Caco-2 (cell line): Measurements from ENCODE around the gene GPR183. TPM values are rescaled to one million over a fixed set of nuclear protein-coding genes. Genes with fewer than 3 reads are reported as not detected.

ENCODE experiments used
- BruUV-seq: library from RNA; stranded (reverse); fragments of 400-500 nt; replicated peaks from 2 replicates; lab custom pipeline; 2021; lab: Mats Ljungman, UMichigan
- CTCF ChIA-PET: fragments of 300-600 bp; sonication (Branson Sonifier 250); formaldehyde crosslinking; loops from one replicate; lab custom pipeline; 2022; ENCODE audit warnings: antibody characterized with exemption; lab: Charles Lee
- POLR2A ChIA-PET: fragments of 300-600 bp; sonication (Branson Sonifier 250); formaldehyde crosslinking; loops from one replicate; lab custom pipeline; 2022; ENCODE audit warnings: antibody characterized with exemption; lab: Charles Lee
- DNase-seq, 2 experiments: peaks; one replicate each; pipeline versions ENCODE4 v3.0.0 to v3.0.0-alpha.2; 2020 to 2022
- H3K27me3 ChIP-seq: replicated peaks from 2 replicates; pipeline ENCODE4 v1.6.0; 2011; ENCODE audit warnings: low read length; ENCODE audit not compliant: control insufficient read depth, insufficient read depth
- H3K36me3 ChIP-seq: 2 replicates; pipeline ENCODE4 v1.5.1; 2011; ENCODE audit warnings: low read length; ENCODE audit not compliant: control insufficient read depth, insufficient read depth
- H3K4me1 ChIP-seq: fragments of 250-450 bp; sonication (Bioruptor Pico); 2 replicates; pipeline ENCODE4 v1.5.1; 2020; ENCODE audit warnings: mild to moderate bottlenecking
- H3K4me3 ChIP-seq: 2 replicates; pipeline ENCODE4 v1.5.1; 2011; ENCODE audit warnings: low read depth, mild to moderate bottlenecking, control low read depth, low read length
- H3K9me3 ChIP-seq: fragments of 250-450 bp; sonication (Bioruptor Pico); 2 replicates; pipeline ENCODE4 v1.5.1; 2020; ENCODE audit warnings: mild to moderate bottlenecking, moderate library complexity
- H3K27ac Mint-ChIP-seq: one replicate; pipeline ENCODE4 v1.8.0; 2022; ENCODE audit warnings: mixed read lengths; ENCODE audit not compliant: unreplicated experiment
- H3K27me3 Mint-ChIP-seq: one replicate; pipeline ENCODE4 v1.8.0; 2022; ENCODE audit warnings: mixed read lengths; ENCODE audit not compliant: insufficient read depth, unreplicated experiment
- H3K36me3 Mint-ChIP-seq: one replicate; pipeline ENCODE4 v1.8.0; 2022; ENCODE audit warnings: mild to moderate bottlenecking, mixed read lengths; ENCODE audit not compliant: insufficient read depth, unreplicated experiment
- H3K4me1 Mint-ChIP-seq: one replicate; pipeline ENCODE4 v1.8.0; 2022; ENCODE audit warnings: low read depth, mixed read lengths; ENCODE audit not compliant: unreplicated experiment
- H3K4me3 Mint-ChIP-seq: one replicate; pipeline ENCODE4 v1.8.0; 2022; ENCODE audit warnings: mild to moderate bottlenecking, moderate library complexity, mixed read lengths; ENCODE audit not compliant: unreplicated experiment
- H3K9me3 Mint-ChIP-seq: one replicate; pipeline ENCODE4 v1.8.0; 2022; ENCODE audit warnings: mixed read lengths; ENCODE audit not compliant: unreplicated experiment
- intact Hi-C: fragments of 100-400 bp; cut with micrococcal nuclease; formaldehyde crosslinking; loops from one replicate; pipeline ENCODE4 v1.10.0; 2022; ENCODE audit not compliant: unreplicated experiment
- total RNA-seq: library from RNA; stranded (reverse); gene quantifications from 2 replicates; pipeline ENCODE4 v1.2.3, GENCODE V29; 2022
- TF ChIP-seq, protein P1 (sequence below), 2 experiments: fragments of 200-600 bp in 1 of 2; IDR thresholded peaks; 1 replicate in 1 of 2; 2 replicates in 1 of 2; pipeline versions ENCODE4 v1.5.1 to v1.8.0; 2011 to 2022; ENCODE audit warnings: antibody characterized with exemption in 1 of 2, control low read depth in 1 of 2, inconsistent platforms in 1 of 2, low read depth in 1 of 2, low read length in 1 of 2, mild to moderate bottlenecking in 1 of 2, moderate library complexity in 1 of 2; ENCODE audit not compliant: insufficient read depth in 1 of 2, severe bottlenecking in 1 of 2, unreplicated experiment in 1 of 2

GPR183 gene
- total RNA-seq, 1 experiment from 2014 or later, result not detected

DNA sequence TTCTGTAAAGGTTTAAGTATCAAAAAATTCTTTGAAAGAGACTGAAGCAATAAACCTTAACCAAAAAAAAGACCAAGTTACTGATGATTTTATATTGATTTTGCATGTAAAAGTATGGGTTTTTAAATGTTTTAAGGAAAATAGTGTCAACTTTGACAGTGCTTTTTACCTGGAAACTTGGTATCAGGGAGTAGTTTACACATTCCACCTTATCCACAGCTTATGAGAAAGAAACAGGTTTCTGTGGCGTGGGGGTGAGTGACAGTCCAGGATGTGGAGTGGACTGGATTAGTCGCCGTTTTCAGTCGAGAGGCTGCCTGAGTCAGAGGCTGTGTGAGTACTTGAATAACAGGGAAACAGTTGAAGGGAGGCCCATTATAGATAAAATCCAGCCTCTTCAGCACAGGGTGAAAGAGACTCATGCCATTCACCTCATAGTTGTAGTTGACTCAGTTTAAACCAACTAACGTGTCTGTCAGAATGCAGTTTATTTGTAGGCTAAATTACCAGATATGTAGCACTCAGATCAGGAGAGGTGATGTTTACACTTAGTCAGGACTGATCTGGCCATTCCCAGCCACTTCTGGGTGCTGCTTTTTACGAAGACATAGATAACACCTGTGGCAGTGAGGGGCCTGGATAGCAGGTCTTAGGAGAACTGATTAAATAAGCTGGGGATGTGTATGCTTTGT, 595 bp upstream of the GPR183 start:
- H3K27ac Mint-ChIP-seq, result no peak overlapping the region
- POLR2A ChIA-PET, result no interaction called here
- TF ChIP-seq, protein P1, sequence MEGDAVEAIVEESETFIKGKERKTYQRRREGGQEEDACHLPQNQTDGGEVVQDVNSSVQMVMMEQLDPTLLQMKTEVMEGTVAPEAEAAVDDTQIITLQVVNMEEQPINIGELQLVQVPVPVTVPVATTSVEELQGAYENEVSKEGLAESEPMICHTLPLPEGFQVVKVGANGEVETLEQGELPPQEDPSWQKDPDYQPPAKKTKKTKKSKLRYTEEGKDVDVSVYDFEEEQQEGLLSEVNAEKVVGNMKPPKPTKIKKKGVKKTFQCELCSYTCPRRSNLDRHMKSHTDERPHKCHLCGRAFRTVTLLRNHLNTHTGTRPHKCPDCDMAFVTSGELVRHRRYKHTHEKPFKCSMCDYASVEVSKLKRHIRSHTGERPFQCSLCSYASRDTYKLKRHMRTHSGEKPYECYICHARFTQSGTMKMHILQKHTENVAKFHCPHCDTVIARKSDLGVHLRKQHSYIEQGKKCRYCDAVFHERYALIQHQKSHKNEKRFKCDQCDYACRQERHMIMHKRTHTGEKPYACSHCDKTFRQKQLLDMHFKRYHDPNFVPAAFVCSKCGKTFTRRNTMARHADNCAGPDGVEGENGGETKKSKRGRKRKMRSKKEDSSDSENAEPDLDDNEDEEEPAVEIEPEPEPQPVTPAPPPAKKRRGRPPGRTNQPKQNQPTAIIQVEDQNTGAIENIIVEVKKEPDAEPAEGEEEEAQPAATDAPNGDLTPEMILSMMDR (IDR thresholded peaks at IDR 0.05; ENCODE audit: insufficient read depth in 1 of 2, low read depth in 1 of 2, low read length in 1 of 2, severe bottlenecking in 1 of 2, unreplicated experiment in 1 of 2), result no peak

DNA sequence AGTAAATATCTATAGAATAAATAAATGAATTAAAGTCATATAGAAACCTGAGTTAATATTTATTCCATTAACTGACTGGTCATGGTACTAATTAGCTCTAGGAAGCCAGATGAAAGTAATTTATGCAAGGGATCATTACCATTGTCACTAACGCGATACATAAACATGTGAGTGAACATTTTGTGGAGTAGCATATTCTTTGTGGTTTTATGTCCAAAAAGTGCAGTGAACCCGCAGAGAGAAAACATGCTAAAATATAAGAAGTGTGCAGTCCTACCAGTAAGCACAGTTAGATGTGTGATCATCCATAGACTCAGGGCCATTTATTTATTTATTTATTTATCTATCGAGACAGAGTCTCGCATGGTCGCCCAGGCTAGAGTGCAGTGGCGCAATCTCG, 1.6 kb downstream of the GPR183 start:
- TF ChIP-seq, protein P1 (IDR thresholded peaks at IDR 0.05; ENCODE audit: insufficient read depth in 1 of 2, low read depth in 1 of 2, low read length in 1 of 2, severe bottlenecking in 1 of 2, unreplicated experiment in 1 of 2), result no peak
- no peak for DNase-seq
- Histone ChIP-seq H3K27me3 (no peaks in the 10 kb centered on the region), H3K9me3 (no peaks in the 10 kb centered on the region), H3K36me3 (no peaks in the 10 kb centered on the region; the same call in 1 of the 2 replicates), H3K4me1 (no peaks in the 10 kb centered on the region), H3K4me3 (no peak overlapping the region)
- no peaks in the 10 kb centered on the region for H3K27me3 Mint-ChIP-seq
- ChIA-PET CTCF (no interaction called here), POLR2A (no interaction called here)
- peaks cover 7% of the 10 kb centered on the region for H3K4me1 Mint-ChIP-seq
- H3K9me3 Mint-ChIP-seq, result no peaks in the 10 kb centered on the region
- no peak overlapping the region for H3K4me3 Mint-ChIP-seq
- H3K27ac Mint-ChIP-seq, result no peak overlapping the region
- no TSS peak for BruUV-seq
- peaks cover 45% of the 10 kb centered on the region for H3K36me3 Mint-ChIP-seq
- intact Hi-C loops, result no loop called here

More for the DNA sequence above, 595 bp upstream of the GPR183 start:
- H3K27me3 Mint-ChIP-seq, result no peaks in the 10 kb centered on the region
- intact Hi-C loops, result no loop called here
- peaks cover 7% of the 10 kb centered on the region for H3K4me1 Mint-ChIP-seq
- no peak overlapping the region for H3K4me3 Mint-ChIP-seq
- no peak for DNase-seq
- CTCF ChIA-PET, result no interaction called here
- Histone ChIP-seq H3K4me1 (no peaks in the 10 kb centered on the region), H3K9me3 (no peaks in the 10 kb centered on the region), H3K27me3 (no peaks in the 10 kb centered on the region), H3K36me3 (peaks cover 2% of the 10 kb centered on the region; the same call in 1 of the 2 replicates), H3K4me3 (no peak overlapping the region)
- H3K36me3 Mint-ChIP-seq, result peaks cover 45% of the 10 kb centered on the region
- no TSS peak for BruUV-seq
- H3K9me3 Mint-ChIP-seq, result no peaks in the 10 kb centered on the region

DNA sequence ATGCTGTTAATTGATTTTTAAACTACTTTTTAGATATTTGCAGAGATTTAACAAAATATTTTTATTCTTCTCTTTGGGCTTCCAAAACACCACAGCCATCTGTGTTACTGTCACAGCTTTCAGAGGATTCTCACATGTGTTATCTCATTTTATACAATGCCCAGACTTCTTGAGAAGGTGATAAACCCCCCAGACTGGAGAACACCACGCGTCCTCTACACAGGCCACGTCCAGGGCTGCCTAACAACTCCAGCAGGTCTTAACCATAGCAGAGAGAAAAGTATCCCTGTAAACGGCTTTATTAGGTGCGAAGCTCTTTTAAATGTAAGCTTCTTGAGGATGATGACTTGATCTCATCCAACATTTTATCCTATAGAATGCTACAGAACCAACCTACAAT, 2.0 kb downstream of the GPR183 start:
- CTCF ChIA-PET, result interaction anchor here (0.6 kb wide), 1 partner anchor 47 kb away, joined by 3 read pairs; no protein-coding TSS in a partner anchor
- peaks cover 45% of the 10 kb centered on the region for H3K36me3 Mint-ChIP-seq

More for the DNA sequence above, 2.0 kb downstream of the GPR183 start:
- Mint-ChIP-seq H3K27ac (no peak overlapping the region), H3K27me3 (no peaks in the 10 kb centered on the region), H3K9me3 (no peaks in the 10 kb centered on the region), H3K4me1 (peaks cover 10% of the 10 kb centered on the region), H3K4me3 (no peak overlapping the region)
- POLR2A ChIA-PET, result no interaction called here
- TF ChIP-seq, protein P1 (IDR thresholded peaks at IDR 0.05; ENCODE audit: insufficient read depth in 1 of 2, low read depth in 1 of 2, low read length in 1 of 2, severe bottlenecking in 1 of 2, unreplicated experiment in 1 of 2), result no peak
- no TSS peak for BruUV-seq
- no peak for DNase-seq
- no peak overlapping the region for H3K4me3 ChIP-seq
- no peaks in the 10 kb centered on the region for H3K9me3 ChIP-seq
- no peaks in the 10 kb centered on the region for H3K4me1 ChIP-seq
- intact Hi-C loops, result no loop called here
- no peaks in the 10 kb centered on the region; the same call in 1 of the 2 replicates for H3K36me3 ChIP-seq
- H3K27me3 ChIP-seq, result no peaks in the 10 kb centered on the region
